ENCODE measurements around the gene RUSF1. TPM values are rescaled to one million over a fixed set of nuclear protein-coding genes. Genes with fewer than 3 reads are reported as not detected.

The RUSF1 gene
- total and polyA plus RNA-seq, 7 experiments from 2014 or later: 22.8 to 118 (median 66.6) TPM

Other genes starting within 250 kb of the RUSF1 start
- gene ITGAM, start 248.4 kb downstream of the RUSF1 start, total RNA-seq: 100 to 1,000 TPM in 1 of 5 experiments, 10 to 100 TPM in 2, 1 to 10 TPM in 1, under 1 TPM in 1; 0.84 to 150 (median 17.9) TPM
- gene ITGAM, start 248.4 kb downstream of the RUSF1 start, polyA plus RNA-seq: under 1 TPM; 0.27 to 0.52 TPM
- 100 to 1,000 TPM in 1 of 5 experiments, 10 to 100 TPM in 2, 1 to 10 TPM in 2; 4.0 to 306 (median 40.2) TPM for gene ITGAX, start 153.2 kb downstream of the RUSF1 start, total RNA-seq
- gene ITGAX, start 153.2 kb downstream of the RUSF1 start, polyA plus RNA-seq: under 1 TPM in 1 of 2 donors, not detected in 1; 0.05 TPM
- gene ITGAD, start 115.1 kb downstream of the RUSF1 start, total RNA-seq: 1 to 10 TPM in 1 of 5 experiments, under 1 TPM in 1, not detected in 3; 0.24 to 1.3 TPM
- gene ITGAD, start 115.1 kb downstream of the RUSF1 start, polyA plus RNA-seq: not detected
- gene COX6A2, start 80.0 kb downstream of the RUSF1 start, total RNA-seq: not detected
- gene COX6A2, start 80.0 kb downstream of the RUSF1 start, polyA plus RNA-seq: not detected
- gene ZNF843, start 65.6 kb downstream of the RUSF1 start, total RNA-seq: under 1 TPM; 0.11 to 0.54 (median 0.32) TPM
- gene ZNF843, start 65.6 kb downstream of the RUSF1 start, polyA plus RNA-seq: under 1 TPM; 0.12 to 0.33 TPM
- 10 to 100 TPM in 3 of 5 experiments, 1 to 10 TPM in 2; 8.5 to 14.4 (median 11.5) TPM for gene ARMC5, start 48.9 kb downstream of the RUSF1 start, total RNA-seq
- 10 to 100 TPM in 1 of 2 donors, 1 to 10 TPM in 1; 6.2 to 12.1 TPM for gene ARMC5, start 48.9 kb downstream of the RUSF1 start, polyA plus RNA-seq
- 1 to 10 TPM in 1 of 5 experiments, under 1 TPM in 4; 0.29 to 1.5 (median 0.57) TPM for gene TGFB1I1, start 36.2 kb downstream of the RUSF1 start, total RNA-seq
- gene TGFB1I1, start 36.2 kb downstream of the RUSF1 start, polyA plus RNA-seq: under 1 TPM; 0.32 to 0.44 TPM
- 1 to 10 TPM in 4 of 5 experiments, under 1 TPM in 1; 0.12 to 5.5 (median 3.7) TPM for gene SLC5A2, start 25.3 kb downstream of the RUSF1 start, total RNA-seq
- gene SLC5A2, start 25.3 kb downstream of the RUSF1 start, polyA plus RNA-seq: 1 to 10 TPM; 2.4 to 3.3 TPM
- gene AHSP, start 19.5 kb upstream of the RUSF1 start, total RNA-seq: not detected
- gene AHSP, start 19.5 kb upstream of the RUSF1 start, polyA plus RNA-seq: not detected

All from naive thymus-derived CD4-positive, alpha-beta T cell (primary cell).